ENCODE results near the gene SNRK.
A peak's percentile ranks its signal among the peaks of the same experiment; 100 is the strongest.

SNRK gene

GRCh38 chr3:43286115-43286840 lies at the start of gene SNRK:
Gene SNRK (plus strand): TSS chr3:43286540. CDS start chr3:43303204, 16,664 bp downstream.
- peak; percentile 11 for DNase-seq

GRCh38 chr3:43238801-43239200 lies 47.5 kb upstream of the SNRK start:
- DNase-seq = no peak

- DNase-seq = no peak
Observed at GRCh38 chr3:43239755-43240154, 46.6 kb upstream of the SNRK start.

- no peak for DNase-seq
Observed at GRCh38 chr3:43243590-43244587, 42.5 kb upstream of the SNRK start.

- DNase-seq = no peak
Observed at GRCh38 chr3:43244694-43245093, 41.6 kb upstream of the SNRK start.

- no peak for DNase-seq
Observed at GRCh38 chr3:43246976-43247375, 39.4 kb upstream of the SNRK start.

GRCh38 chr3:43247561-43248184 lies 38.7 kb upstream of the SNRK start:
- no peak for DNase-seq

GRCh38 chr3:43248185-43248583 lies 38.2 kb upstream of the SNRK start:
- no peak for DNase-seq

GRCh38 chr3:43248973-43249372 lies 37.4 kb upstream of the SNRK start:
- no peak for DNase-seq

GRCh38 chr3:43249405-43249804 lies 36.9 kb upstream of the SNRK start:
- DNase-seq = no peak

- no peak for DNase-seq
Observed at GRCh38 chr3:43253294-43253693, 33.0 kb upstream of the SNRK start.

- DNase-seq = no peak
Observed at GRCh38 chr3:43254125-43254524, 32.2 kb upstream of the SNRK start.

- DNase-seq = no peak
Observed at GRCh38 chr3:43255662-43256061, 30.7 kb upstream of the SNRK start.

GRCh38 chr3:43256714-43257461 lies 29.5 kb upstream of the SNRK start:
- DNase-seq = no peak

- DNase-seq = no peak
Observed at GRCh38 chr3:43257850-43258249, 28.5 kb upstream of the SNRK start.

GRCh38 chr3:43259626-43260025 lies 26.7 kb upstream of the SNRK start:
- no peak for DNase-seq

- DNase-seq = no peak
Observed at GRCh38 chr3:43260412-43260811, 25.9 kb upstream of the SNRK start.

- no peak for DNase-seq
Observed at GRCh38 chr3:43262194-43262593, 24.1 kb upstream of the SNRK start.

- DNase-seq = no peak
Observed at GRCh38 chr3:43266451-43266850, 19.9 kb upstream of the SNRK start.

- DNase-seq = no peak
Observed at GRCh38 chr3:43266995-43267394, 19.3 kb upstream of the SNRK start.

- DNase-seq = no peak
Observed at GRCh38 chr3:43268636-43269035, 17.7 kb upstream of the SNRK start.

- DNase-seq = no peak
Observed at GRCh38 chr3:43270078-43270477, 16.3 kb upstream of the SNRK start.

- no peak for DNase-seq
Observed at GRCh38 chr3:43273416-43273815, 12.9 kb upstream of the SNRK start.

Data from DMS 273 treated with DMSO at 0.1 percent for 48 hours (cell line).